K562 (cell line): ENCODE data around the gene ZFYVE19. TPM values are rescaled to one million over a fixed set of nuclear protein-coding genes. Genes with fewer than 3 reads are reported as not detected.

ENCODE experiments used
- BDP1 ChIP-seq: IDR thresholded peaks from 3 replicates; pipeline ENCODE4 v1.6.1; 2011; ENCODE audit not compliant: insufficient read length, insufficient read depth
- CREB3 ChIP-seq: fragments of 450-650 bp; conservative IDR thresholded peaks from 2 replicates; pipeline ENCODE4 v1.6.1; 2016; ENCODE audit warnings: missing genetic modification characterization, low read depth, mild to moderate bottlenecking, missing compliant biosample characterization, moderate library complexity
- CTCFL ChIP-seq: IDR thresholded peaks from 2 replicates; pipeline ENCODE4 v1.6.1; 2011; ENCODE audit warnings: borderline replicate concordance, low read depth, mild to moderate bottlenecking, moderate library complexity, low read length; ENCODE audit not compliant: insufficient read depth, poor library complexity, severe bottlenecking
- ERF ChIP-seq: fragments of 450-650 bp; formaldehyde crosslinking; IDR thresholded peaks from 2 replicates; pipeline ENCODE4 v1.4.0; 2020; ENCODE audit warnings: mild to moderate bottlenecking, mixed read lengths
- MAZ ChIP-seq, 2 experiments: fragments of 450-650 bp in 1 of 2; sonication (generic) in 1 of 2; formaldehyde crosslinking; IDR thresholded peaks in 1 of 2; conservative IDR thresholded peaks in 1 of 2; 2 replicates each; pipeline versions ENCODE4 v1.4.0 to v1.5.0; 2020; ENCODE audit warnings: mild to moderate bottlenecking in 1 of 2, missing genetic modification reagents in 1 of 2
- MGA ChIP-seq: fragments of 450-650 bp; IDR thresholded peaks from 2 replicates; pipeline ENCODE4 v1.6.1; 2016; ENCODE audit warnings: mild to moderate bottlenecking, moderate library complexity
- ZBTB1 ChIP-seq: sonication (generic); formaldehyde crosslinking; IDR thresholded peaks from 2 replicates; pipeline ENCODE4 v1.8.1; 2023; ENCODE audit warnings: missing genetic modification reagents, low read depth, mild to moderate bottlenecking, borderline replicate concordance
- ZFX ChIP-seq: sonication (generic); formaldehyde crosslinking; IDR thresholded peaks from 2 replicates; pipeline ENCODE4 v1.8.0; 2022; ENCODE audit warnings: mild to moderate bottlenecking, missing genetic modification reagents, moderate library complexity
- polyA plus RNA-seq, 8 experiments: library from polyadenylated mRNA; depleted of rRNA in 4 of 8; stranded (reverse) in 5 of 8; unstranded in 3 of 8; fragments of >200 nt; fragmentation: Nextera tagmentation in 2 of 8; fragmentation: Illumina TruSeq in 1 of 8; extraction: Ambion mirVana in 2 of 8; extraction: Trizol in 1 of 8; gene quantifications; 2 replicates each; pipeline versions ENCODE4 v1.2.1 to v1.2.3, GENCODE V29; 2011 to 2014; ENCODE audit warnings: inconsistent platforms in 1 of 8, missing spikeins in 1 of 8
- total RNA-seq, 7 experiments: library from RNA; depleted of rRNA in 6 of 7; stranded (reverse); fragments of >200 nt in 6 of 7; fragmentation: Illumina TruSeq in 2 of 7; extraction: Trizol in 2 of 7; gene quantifications; 2 replicates each; pipeline versions ENCODE4 v1.2.1 to v1.2.3, GENCODE V29; 2011 to 2021; ENCODE audit warnings: low replicate concordance in 1 of 7

ZFYVE19 gene
- total and polyA plus RNA-seq, 9 of the 15 experiments (the other 6 are each of a cell fraction or from before 2014, with no cell fraction given) = 1.5 to 36.8 (median 19.9) TPM

GRCh38 chr15:40763801-40764628 is 42.9 kb upstream of the ZFYVE19 start, which contains the start of gene GCHFR (continued):
- TF ChIP-seq MAZ (CRISPR knock-in tag; conservative IDR thresholded peaks at IDR 0.05 in 1 of 2, IDR thresholded peaks at IDR 0.05 in 1 of 2) (peak; percentile 43 to 74; a peak in 1 of 4 replicates), ZFX (CRISPR knock-in tag) (peak; percentile 83), ERF (CRISPR knock-in tag) (no peak), CREB3 (tag) (no peak), MGA (peak; percentile 85; the same call in 1 of the 2 replicates), BDP1 (no peak), ZBTB1 (peak; percentile 51; the same call in 1 of the 2 replicates), CTCFL (peak; percentile 93)
